CD4-positive, alpha-beta T cell treated with Interleukin-10 for 1 hour (primary cell): Measurements from ENCODE around the gene SENP1.
"Not testable (repeated sequence)": the region's sequence is repeated elsewhere in the genome, so short reads cannot be mapped to it uniquely, and the experiment has no call there.

Source experiments
- DNase-seq: peaks from one replicate; pipeline ENCODE4 v3.0.0-alpha.2; 2020

Gene SENP1

GRCh38 chr12:48105867-48106680 lies at the start of gene SENP1:
SENP1 (minus strand) TSS chr12:48106079; CDS start chr12:48101472, 4,607 bp downstream.
- DNase-seq = peak; percentile 93

GRCh38 chr12:48151103-48151771 lies 45.4 kb upstream of the SENP1 start:
- no peak for DNase-seq

GRCh38 chr12:48145981-48146380 lies 40.1 kb upstream of the SENP1 start:
- DNase-seq = no peak

GRCh38 chr12:48143898-48144297 lies 38.0 kb upstream of the SENP1 start:
- no peak for DNase-seq

GRCh38 chr12:48142818-48143674 lies 37.2 kb upstream of the SENP1 start:
- DNase-seq = no peak

GRCh38 chr12:48135027-48135426 lies 29.1 kb upstream of the SENP1 start:
- DNase-seq = no peak

- no peak for DNase-seq
Measured at GRCh38 chr12:48132826-48133225, 26.9 kb upstream of the SENP1 start.

GRCh38 chr12:48131517-48131916 lies 25.6 kb upstream of the SENP1 start:
- no peak for DNase-seq

GRCh38 chr12:48129376-48129775 lies 23.5 kb upstream of the SENP1 start:
- no peak for DNase-seq

GRCh38 chr12:48128800-48129199 lies 22.9 kb upstream of the SENP1 start:
- no peak for DNase-seq

- DNase-seq = no peak
Measured at GRCh38 chr12:48126953-48127630, 21.2 kb upstream of the SENP1 start.

- no peak for DNase-seq
Measured at GRCh38 chr12:48125985-48126384, 20.1 kb upstream of the SENP1 start.

GRCh38 chr12:48125542-48125941 lies 19.7 kb upstream of the SENP1 start:
- DNase-seq = not testable (repeated sequence)

GRCh38 chr12:48123169-48123568 lies 17.3 kb upstream of the SENP1 start:
- DNase-seq = no peak

- no peak for DNase-seq
Measured at GRCh38 chr12:48122065-48122834, 16.4 kb upstream of the SENP1 start.

GRCh38 chr12:48121522-48121921 lies 15.6 kb upstream of the SENP1 start:
- no peak for DNase-seq

- no peak for DNase-seq
Measured at GRCh38 chr12:48119834-48120195, 13.9 kb upstream of the SENP1 start.

GRCh38 chr12:48119078-48119833 lies 13.4 kb upstream of the SENP1 start, which contains the start of gene PFKM:
PFKM (plus strand) TSS chr12:48119364; CDS start chr12:48122775, 3,411 bp downstream.
- DNase-seq = peak; percentile 77

- no peak for DNase-seq
Measured at GRCh38 chr12:48118284-48118871, 12.5 kb upstream of the SENP1 start.

GRCh38 chr12:48115957-48116356 lies 10.1 kb upstream of the SENP1 start:
- DNase-seq = no peak

- DNase-seq = not testable (repeated sequence)
Measured at GRCh38 chr12:48111312-48111693, 5.4 kb upstream of the SENP1 start.
